ENCODE data around the gene TTC21A. TPM values are rescaled to one million over a fixed set of nuclear protein-coding genes. Genes with fewer than 3 reads are reported as not detected.

Gene TTC21A
- polyA plus RNA-seq, 4 donors = 6.0 to 19.9 (median 11.8) TPM

Other genes starting within 250 kb of the TTC21A start
- 1 to 10 TPM in 2 of 4 donors, under 1 TPM in 2; 0.62 to 2.2 (median 1.0) TPM for gene SCN11A, start 55.7 kb upstream of the TTC21A start, polyA plus RNA-seq (ENCODE audit: insufficient read length in 4 of 4)
- 100 to 1,000 TPM in 1 of 4 donors, 10 to 100 TPM in 3; 78.5 to 102 (median 95.8) TPM for gene WDR48, start 55.7 kb upstream of the TTC21A start, polyA plus RNA-seq (ENCODE audit: insufficient read length in 4 of 4)
- 10 to 100 TPM; 53.9 to 81.0 (median 67.8) TPM for gene GORASP1, start 53 bp upstream of the TTC21A start, polyA plus RNA-seq (ENCODE audit: insufficient read length in 4 of 4)
- 10 to 100 TPM in 2 of 4 donors, 1 to 10 TPM in 2; 6.7 to 12.6 (median 10.1) TPM for gene CSRNP1, start 45.9 kb downstream of the TTC21A start, polyA plus RNA-seq (ENCODE audit: insufficient read length in 4 of 4)
- gene XIRP1, start 84.9 kb downstream of the TTC21A start, polyA plus RNA-seq (ENCODE audit: insufficient read length in 4 of 4) = under 1 TPM; 0.04 to 0.34 (median 0.09) TPM
- gene CX3CR1, start 172.4 kb downstream of the TTC21A start, polyA plus RNA-seq (ENCODE audit: insufficient read length in 4 of 4) = 1 to 10 TPM; 1.6 to 5.0 (median 4.2) TPM
- gene CCR8, start 222.0 kb downstream of the TTC21A start, polyA plus RNA-seq (ENCODE audit: insufficient read length in 4 of 4) = not detected